ENCODE measurements around the gene ROBO1. TPM values are rescaled to one million over a fixed set of nuclear protein-coding genes. Genes with fewer than 3 reads are reported as not detected.

Gene ROBO1
- total RNA-seq, 1 donor from 2014 or later: 19.4 TPM

GRCh38 chr3:79654019-79654418 lies 113.8 kb downstream of the ROBO1 start:
- H3K4me3 ChIP-seq (ENCODE audit: low read depth, low read length): no peak overlapping the region
- DNase-seq (ENCODE audit: low read depth): no peak
- no peak for TF ChIP-seq CTCF (conservative IDR thresholded peaks at IDR 0.05; ENCODE audit: low read depth, low read length)

- DNase-seq (ENCODE audit: low read depth): no peak
- H3K4me3 ChIP-seq (ENCODE audit: low read depth, low read length): no peak overlapping the region
- no peak for TF ChIP-seq CTCF (conservative IDR thresholded peaks at IDR 0.05; ENCODE audit: low read depth, low read length)
These were observed 114.5 kb downstream of the ROBO1 start for GRCh38 chr3:79653266-79653830.

GRCh38 chr3:79651536-79652065 lies 116.2 kb downstream of the ROBO1 start:
- peak; percentile 23 for DNase-seq (ENCODE audit: low read depth)

GRCh38 chr3:79639855-79640254 lies 127.9 kb downstream of the ROBO1 start:
- DNase-seq (ENCODE audit: low read depth): no peak
- H3K4me3 ChIP-seq (ENCODE audit: low read depth, low read length): no peak overlapping the region
- TF ChIP-seq CTCF (conservative IDR thresholded peaks at IDR 0.05; ENCODE audit: low read depth, low read length): no peak

More at GRCh38 chr3:79651536-79652065, 116.2 kb downstream of the ROBO1 start:
- H3K4me3 ChIP-seq (ENCODE audit: low read depth, low read length): no peak overlapping the region
- no peak for TF ChIP-seq CTCF (conservative IDR thresholded peaks at IDR 0.05; ENCODE audit: low read depth, low read length)

GRCh38 chr3:79636372-79636771 lies 131.4 kb downstream of the ROBO1 start:
- H3K4me3 ChIP-seq (ENCODE audit: low read depth, low read length): no peak overlapping the region
- no peak for TF ChIP-seq CTCF (conservative IDR thresholded peaks at IDR 0.05; ENCODE audit: low read depth, low read length)
- no peak for DNase-seq (ENCODE audit: low read depth)

- H3K4me3 ChIP-seq (ENCODE audit: low read depth, low read length): no peak overlapping the region
- no peak for DNase-seq (ENCODE audit: low read depth)
- no peak for TF ChIP-seq CTCF (conservative IDR thresholded peaks at IDR 0.05; ENCODE audit: low read depth, low read length)
These were observed 135.0 kb downstream of the ROBO1 start for GRCh38 chr3:79632842-79633241.

- no peak overlapping the region for H3K4me3 ChIP-seq (ENCODE audit: low read depth, low read length)
- TF ChIP-seq CTCF (conservative IDR thresholded peaks at IDR 0.05; ENCODE audit: low read depth, low read length): no peak
- no peak for DNase-seq (ENCODE audit: low read depth)
These were observed 148.9 kb downstream of the ROBO1 start for GRCh38 chr3:79618883-79619282.

Data from epithelial cell of proximal tubule (primary cell).